Sigmoid colon (tissue), 7 donors: ENCODE results near the gene PRKN. TPM values are rescaled to one million over a fixed set of nuclear protein-coding genes. Genes with fewer than 3 reads are reported as not detected.

Experiments used
- DNase-seq: peaks from one replicate; pipeline ENCODE4 v3.0.0-alpha.2; 2019
- H3K27ac ChIP-seq, 4 donors: fragments of 200-600 bp; sonication (generic); one replicate each; pipeline ENCODE4 v1.5.1; 2016 to 2019; ENCODE audit warnings: mild to moderate bottlenecking in 1 of 4
- H3K27me3 ChIP-seq, 3 donors: fragments of 200-600 bp; sonication (generic); one replicate each; pipeline ENCODE4 v1.5.1; 2019; ENCODE audit warnings: mild to moderate bottlenecking in 1 of 3
- H3K36me3 ChIP-seq, 4 donors: fragments of 200-600 bp; sonication (generic); one replicate each; pipeline ENCODE4 v1.5.1; 2016 to 2019
- H3K4me1 ChIP-seq, 4 donors: fragments of 200-600 bp; sonication (generic); one replicate each; pipeline ENCODE4 v1.5.1; 2017 to 2019
- H3K4me3 ChIP-seq, 4 donors: fragments of 200-600 bp; sonication (generic); one replicate each; pipeline ENCODE4 v1.5.1; 2017 to 2019; ENCODE audit warnings: mild to moderate bottlenecking in 2 of 4, moderate library complexity in 1 of 4
- H3K9me3 ChIP-seq, 4 donors: fragments of 200-600 bp in 3 of 4; sonication (generic) in 3 of 4; one replicate each; pipeline versions ENCODE4 v1.5.1 to v1.6.1; 2013 to 2019
- EP300 ChIP-seq, 4 donors: sonication (generic); formaldehyde crosslinking; IDR thresholded peaks; one replicate each; pipeline ENCODE4 v1.6.1; 2017; ENCODE audit warnings: antibody characterized with exemption in 4 of 4
- POLR2A ChIP-seq, 2 donors: fragments of 450-650 bp; IDR thresholded peaks; one replicate each; pipeline ENCODE4 v1.6.1; 2016; ENCODE audit warnings: antibody characterized with exemption in 2 of 2, mild to moderate bottlenecking in 2 of 2, moderate library complexity in 2 of 2
- POLR2AphosphoS5 ChIP-seq, 4 donors: sonication (generic); formaldehyde crosslinking; IDR thresholded peaks; one replicate each; pipeline ENCODE4 v1.6.1; 2017; ENCODE audit warnings: antibody characterized with exemption in 4 of 4
- WGBS, 2 donors: extraction: QIAGEN DNeasy Blood & Tissue Kit; methylation state at CpG; one replicate each; pipeline ENCODE4 v1.1.7; 2013; 5-methylcytosine and 5-hydroxymethylcytosine counted together
- intact Hi-C: fragments of 100-400 bp; cut with DNase I; formaldehyde crosslinking; loops from one replicate; pipeline ENCODE4 v1.15.1; 2023
- polyA plus RNA-seq, 3 donors: library from polyadenylated mRNA; stranded (reverse); fragments of 200-250 nt; gene quantifications; one replicate each; pipeline ENCODE4 v1.2.3, GENCODE V29; 2013
- total RNA-seq, 4 donors: library from RNA; depleted of rRNA; stranded (reverse); fragments of >200 nt; gene quantifications; one replicate each; pipeline ENCODE4 v1.1.0, GENCODE V29; 2016
- TF ChIP-seq, protein P1 (sequence below), 4 experiments: fragments of 450-650 bp in 3 of 4; fragments of 200-600 bp in 1 of 4; IDR thresholded peaks; one replicate each; pipeline ENCODE4 v1.5.1; 2016 to 2019; ENCODE audit warnings: antibody characterized with exemption in 4 of 4, mild to moderate bottlenecking in 3 of 4, moderate library complexity in 2 of 4
- donor health status: healthy with polysubstance abuse.
- donor health status: Bipolar disorder and iron deficiency.
- donor health status: healthy.

Gene PRKN
- total and polyA plus RNA-seq, 7 donors: 0.38 to 173 (median 9.7) TPM

DNA sequence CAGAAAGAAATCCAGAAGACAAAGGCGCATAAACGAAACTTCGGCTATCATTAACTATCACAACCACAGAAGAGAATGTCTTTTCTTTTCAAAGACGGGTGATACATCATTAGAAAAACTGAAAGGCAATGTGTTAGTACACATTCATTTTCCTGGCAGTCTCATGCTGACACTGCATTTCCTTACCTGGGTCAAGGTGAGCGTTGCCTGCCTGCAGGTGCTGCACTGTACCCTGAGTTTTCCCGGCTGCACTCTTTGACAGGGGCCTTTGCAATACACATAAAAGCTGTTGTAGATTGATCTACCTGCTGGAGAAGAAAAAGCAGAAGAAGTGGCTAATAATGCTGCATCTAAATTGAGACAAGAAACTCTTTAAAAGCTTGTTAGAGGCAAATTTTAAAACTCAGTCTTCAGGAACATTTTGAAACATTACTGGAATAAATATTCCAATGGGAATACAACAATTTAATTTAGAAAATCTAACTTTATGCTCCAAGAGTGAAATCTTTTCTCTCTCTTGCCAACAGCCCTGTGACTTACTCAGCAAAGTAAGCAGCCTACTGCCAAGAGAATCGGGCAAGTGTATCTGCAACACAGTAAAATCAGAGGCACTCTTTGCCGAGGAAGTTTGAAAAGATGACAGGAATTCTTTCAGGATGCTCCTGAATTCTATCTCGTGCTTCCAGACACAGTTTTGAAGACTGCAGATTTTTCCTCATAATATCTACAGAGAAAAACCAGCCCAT is 526.4 kb downstream of the PRKN start:
- TF ChIP-seq, protein P1, sequence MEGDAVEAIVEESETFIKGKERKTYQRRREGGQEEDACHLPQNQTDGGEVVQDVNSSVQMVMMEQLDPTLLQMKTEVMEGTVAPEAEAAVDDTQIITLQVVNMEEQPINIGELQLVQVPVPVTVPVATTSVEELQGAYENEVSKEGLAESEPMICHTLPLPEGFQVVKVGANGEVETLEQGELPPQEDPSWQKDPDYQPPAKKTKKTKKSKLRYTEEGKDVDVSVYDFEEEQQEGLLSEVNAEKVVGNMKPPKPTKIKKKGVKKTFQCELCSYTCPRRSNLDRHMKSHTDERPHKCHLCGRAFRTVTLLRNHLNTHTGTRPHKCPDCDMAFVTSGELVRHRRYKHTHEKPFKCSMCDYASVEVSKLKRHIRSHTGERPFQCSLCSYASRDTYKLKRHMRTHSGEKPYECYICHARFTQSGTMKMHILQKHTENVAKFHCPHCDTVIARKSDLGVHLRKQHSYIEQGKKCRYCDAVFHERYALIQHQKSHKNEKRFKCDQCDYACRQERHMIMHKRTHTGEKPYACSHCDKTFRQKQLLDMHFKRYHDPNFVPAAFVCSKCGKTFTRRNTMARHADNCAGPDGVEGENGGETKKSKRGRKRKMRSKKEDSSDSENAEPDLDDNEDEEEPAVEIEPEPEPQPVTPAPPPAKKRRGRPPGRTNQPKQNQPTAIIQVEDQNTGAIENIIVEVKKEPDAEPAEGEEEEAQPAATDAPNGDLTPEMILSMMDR (IDR thresholded peaks at IDR 0.05): no peak
- TF ChIP-seq EP300 (IDR thresholded peaks at IDR 0.05): no peak
- TF ChIP-seq POLR2AphosphoS5 (IDR thresholded peaks at IDR 0.05): no peak
- no peak for TF ChIP-seq POLR2A (IDR thresholded peaks at IDR 0.05)
- H3K4me1 ChIP-seq: peaks cover 0 to 15% (median 10%) of the 10 kb centered on the region in 4 donors
- WGBS, 2 donors: 83 to 94% methylated on average over 9 of the region's 9 CpGs
- intact Hi-C loops: no loop called here
- no peak overlapping the region for H3K4me3 ChIP-seq
- no peak for DNase-seq
- H3K36me3 ChIP-seq: no peaks in the 10 kb centered on the region
- H3K27ac ChIP-seq: no peak overlapping the region
- no peaks in the 10 kb centered on the region for H3K27me3 ChIP-seq
- H3K9me3 ChIP-seq: no peaks in the 10 kb centered on the region

GRCh38 chr6:162200041-162200440 is 527.5 kb downstream of the PRKN start:
- Histone ChIP-seq H3K4me3 (no peak overlapping the region), H3K9me3 (no peaks in the 10 kb centered on the region), H3K36me3 (no peaks in the 10 kb centered on the region), H3K27ac (no peak overlapping the region), H3K4me1 (peaks cover 0 to 15% (median 10%) of the 10 kb centered on the region in 4 donors), H3K27me3 (no peaks in the 10 kb centered on the region)
- TF ChIP-seq, protein P1 (IDR thresholded peaks at IDR 0.05): no peak
- TF ChIP-seq POLR2A (IDR thresholded peaks at IDR 0.05) (no peak), EP300 (IDR thresholded peaks at IDR 0.05) (no peak), POLR2AphosphoS5 (IDR thresholded peaks at IDR 0.05) (no peak)
- intact Hi-C loops: no loop called here
- DNase-seq: no peak
- 95% methylated on average over 9 of the region's 9 CpGs for WGBS, 2 donors

DNA sequence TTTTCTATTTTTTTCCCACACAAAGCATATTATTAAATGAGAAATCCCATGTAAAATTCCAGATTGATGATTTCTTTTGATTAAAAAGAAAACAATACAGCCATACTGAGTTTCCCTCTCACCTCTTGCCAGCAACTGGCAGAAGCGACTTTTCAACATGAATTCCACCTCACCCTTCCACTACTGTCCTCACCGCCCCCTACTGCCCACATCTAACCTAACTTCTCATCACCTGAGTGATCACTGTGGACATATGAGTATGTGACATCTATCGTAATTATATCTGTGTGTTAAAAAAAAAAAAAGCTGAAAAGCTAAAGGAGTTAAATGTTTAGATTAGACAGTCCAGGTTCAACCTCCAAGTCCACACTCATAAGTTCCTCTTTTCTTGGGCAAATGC is 528.6 kb downstream of the PRKN start:
- intact Hi-C loops: no loop called here
- no peak for TF ChIP-seq POLR2A (IDR thresholded peaks at IDR 0.05)
- TF ChIP-seq EP300 (IDR thresholded peaks at IDR 0.05): no peak
- no peak for TF ChIP-seq POLR2AphosphoS5 (IDR thresholded peaks at IDR 0.05)
- TF ChIP-seq, protein P1 (IDR thresholded peaks at IDR 0.05): no peak
- Histone ChIP-seq H3K27ac (no peak overlapping the region), H3K4me3 (no peak overlapping the region), H3K36me3 (no peaks in the 10 kb centered on the region), H3K9me3 (no peaks in the 10 kb centered on the region), H3K27me3 (no peaks in the 10 kb centered on the region), H3K4me1 (peaks cover 0 to 15% (median 10%) of the 10 kb centered on the region in 4 donors)
- WGBS, 2 donors: 89 to 93% methylated on average over 3 of the region's 3 CpGs
- DNase-seq: no peak

GRCh38 chr6:162198076-162198475 is 529.5 kb downstream of the PRKN start:
- 80 to 91% methylated on average over 1 of the region's 1 CpG for WGBS, 2 donors
- TF ChIP-seq POLR2AphosphoS5 (IDR thresholded peaks at IDR 0.05) (no peak), EP300 (IDR thresholded peaks at IDR 0.05) (no peak), POLR2A (IDR thresholded peaks at IDR 0.05) (no peak)
- TF ChIP-seq, protein P1 (IDR thresholded peaks at IDR 0.05): no peak

More at GRCh38 chr6:162198076-162198475, 529.5 kb downstream of the PRKN start:
- H3K27me3 ChIP-seq: no peaks in the 10 kb centered on the region
- H3K4me3 ChIP-seq: no peak overlapping the region
- intact Hi-C loops: no loop called here
- peaks cover 0 to 15% (median 5%) of the 10 kb centered on the region in 4 donors for H3K4me1 ChIP-seq
- H3K9me3 ChIP-seq: no peaks in the 10 kb centered on the region
- H3K27ac ChIP-seq: no peak overlapping the region
- no peaks in the 10 kb centered on the region for H3K36me3 ChIP-seq
- DNase-seq: no peak
